ENCODE data around the gene PLCD1.
"Not testable (repeated sequence)": the region's sequence is repeated elsewhere in the genome, so short reads cannot be mapped to it uniquely, and the experiment has no call there.

The PLCD1 gene

GRCh38 chr3:37979541-37980461 is 49.6 kb downstream of the PLCD1 start:
- H3K27ac ChIP-seq (ENCODE audit: low read length): no peak overlapping the region
- no peaks in the 10 kb centered on the region for H3K4me1 ChIP-seq (ENCODE audit: insufficient read depth, low read length)
- H3K36me3 ChIP-seq (ENCODE audit: insufficient read depth, low read depth, low read length): peaks cover 15% of the 10 kb centered on the region
- no peak overlapping the region for H3K9ac ChIP-seq (ENCODE audit: low read depth, low read length)
- no peaks in the 10 kb centered on the region for H3K9me3 ChIP-seq (ENCODE audit: insufficient read depth, low read depth, low read length)
- no peaks in the 10 kb centered on the region for H3K27me3 ChIP-seq (ENCODE audit: insufficient read depth, low read length)
- H3K4me3 ChIP-seq (ENCODE audit: low read length): no peak overlapping the region

- H3K27me3 ChIP-seq (ENCODE audit: insufficient read depth, low read length): no peaks in the 10 kb centered on the region
- H3K36me3 ChIP-seq (ENCODE audit: insufficient read depth, low read depth, low read length): peaks cover 15% of the 10 kb centered on the region
- no peak overlapping the region for H3K4me3 ChIP-seq (ENCODE audit: low read length)
- H3K9me3 ChIP-seq (ENCODE audit: insufficient read depth, low read depth, low read length): no peaks in the 10 kb centered on the region
- no peak overlapping the region for H3K27ac ChIP-seq (ENCODE audit: low read length)
- H3K4me1 ChIP-seq (ENCODE audit: insufficient read depth, low read length): no peaks in the 10 kb centered on the region
- no peak overlapping the region for H3K9ac ChIP-seq (ENCODE audit: low read depth, low read length)
These were observed 55.0 kb downstream of the PLCD1 start for GRCh38 chr3:37974121-37975083.

- Histone ChIP-seq H3K4me3 (ENCODE audit: low read length) (no peak overlapping the region), H3K9me3 (ENCODE audit: insufficient read depth, low read depth, low read length) (no peaks in the 10 kb centered on the region), H3K36me3 (ENCODE audit: insufficient read depth, low read depth, low read length) (peaks cover 15% of the 10 kb centered on the region), H3K27ac (ENCODE audit: low read length) (no peak overlapping the region), H3K9ac (ENCODE audit: low read depth, low read length) (no peak overlapping the region), H3K27me3 (ENCODE audit: insufficient read depth, low read length) (no peaks in the 10 kb centered on the region), H3K4me1 (ENCODE audit: insufficient read depth, low read length) (0 out of 2 replicates have a peak, but pooled peaks cover 2% of the 10 kb centered on the region)
These were observed 56.0 kb downstream of the PLCD1 start for GRCh38 chr3:37973246-37974054.

- not testable (repeated sequence) for H3K4me3 ChIP-seq (ENCODE audit: low read length); H3K9me3 ChIP-seq (ENCODE audit: insufficient read depth, low read depth, low read length); H3K27me3 ChIP-seq (ENCODE audit: insufficient read depth, low read length); H3K4me1 ChIP-seq (ENCODE audit: insufficient read depth, low read length); H3K27ac ChIP-seq (ENCODE audit: low read length); H3K9ac ChIP-seq (ENCODE audit: low read depth, low read length)
- peaks cover 15% of the 10 kb centered on the region for H3K36me3 ChIP-seq (ENCODE audit: insufficient read depth, low read depth, low read length)
These were observed 57.4 kb downstream of the PLCD1 start for GRCh38 chr3:37972056-37972455.

GRCh38 chr3:37971467-37971866 is 58.0 kb downstream of the PLCD1 start:
- H3K27me3 ChIP-seq (ENCODE audit: insufficient read depth, low read length): no peaks in the 10 kb centered on the region
- no peak overlapping the region for H3K4me3 ChIP-seq (ENCODE audit: low read length)
- no peak overlapping the region for H3K27ac ChIP-seq (ENCODE audit: low read length)
- no peaks in the 10 kb centered on the region for H3K9me3 ChIP-seq (ENCODE audit: insufficient read depth, low read depth, low read length)
- H3K4me1 ChIP-seq (ENCODE audit: insufficient read depth, low read length): 0 out of 2 replicates have a peak, but pooled peaks cover 2% of the 10 kb centered on the region
- H3K9ac ChIP-seq (ENCODE audit: low read depth, low read length): no peak overlapping the region
- H3K36me3 ChIP-seq (ENCODE audit: insufficient read depth, low read depth, low read length): peaks cover 11% of the 10 kb centered on the region

GRCh38 chr3:37970802-37971201 is 58.6 kb downstream of the PLCD1 start:
- Histone ChIP-seq H3K4me3 (ENCODE audit: low read length) (no peak overlapping the region), H3K27ac (ENCODE audit: low read length) (no peak overlapping the region), H3K4me1 (ENCODE audit: insufficient read depth, low read length) (0 out of 2 replicates have a peak, but pooled peaks cover 2% of the 10 kb centered on the region), H3K9me3 (ENCODE audit: insufficient read depth, low read depth, low read length) (no peaks in the 10 kb centered on the region), H3K9ac (ENCODE audit: low read depth, low read length) (no peak overlapping the region), H3K36me3 (ENCODE audit: insufficient read depth, low read depth, low read length) (peaks cover 4% of the 10 kb centered on the region), H3K27me3 (ENCODE audit: insufficient read depth, low read length) (no peaks in the 10 kb centered on the region)

GRCh38 chr3:37969596-37970100 is 59.8 kb downstream of the PLCD1 start:
- Histone ChIP-seq H3K4me3 (ENCODE audit: low read length) (no peak overlapping the region), H3K27ac (ENCODE audit: low read length) (no peak overlapping the region), H3K9me3 (ENCODE audit: insufficient read depth, low read depth, low read length) (no peaks in the 10 kb centered on the region), H3K4me1 (ENCODE audit: insufficient read depth, low read length) (0 out of 2 replicates have a peak, but pooled peaks cover 2% of the 10 kb centered on the region), H3K27me3 (ENCODE audit: insufficient read depth, low read length) (no peaks in the 10 kb centered on the region), H3K9ac (ENCODE audit: low read depth, low read length) (no peak overlapping the region), H3K36me3 (ENCODE audit: insufficient read depth, low read depth, low read length) (no peaks in the 10 kb centered on the region; the same call in 1 of the 2 replicates)

- Histone ChIP-seq H3K9me3 (ENCODE audit: insufficient read depth, low read depth, low read length) (no peaks in the 10 kb centered on the region), H3K4me1 (ENCODE audit: insufficient read depth, low read length) (0 out of 2 replicates have a peak, but pooled peaks cover 2% of the 10 kb centered on the region), H3K4me3 (ENCODE audit: low read length) (no peak overlapping the region), H3K27me3 (ENCODE audit: insufficient read depth, low read length) (no peaks in the 10 kb centered on the region), H3K36me3 (ENCODE audit: insufficient read depth, low read depth, low read length) (no peaks in the 10 kb centered on the region; the same call in 1 of the 2 replicates), H3K9ac (ENCODE audit: low read depth, low read length) (no peak overlapping the region), H3K27ac (ENCODE audit: low read length) (no peak overlapping the region)
These were observed 60.4 kb downstream of the PLCD1 start for GRCh38 chr3:37968813-37969595.

GRCh38 chr3:37968199-37968598 is 61.2 kb downstream of the PLCD1 start:
- Histone ChIP-seq H3K4me1 (ENCODE audit: insufficient read depth, low read length) (peaks cover 4% of the 10 kb centered on the region; the same call in 1 of the 2 replicates), H3K27me3 (ENCODE audit: insufficient read depth, low read length) (no peaks in the 10 kb centered on the region), H3K36me3 (ENCODE audit: insufficient read depth, low read depth, low read length) (no peaks in the 10 kb centered on the region; the same call in 1 of the 2 replicates), H3K9me3 (ENCODE audit: insufficient read depth, low read depth, low read length) (no peaks in the 10 kb centered on the region), H3K27ac (ENCODE audit: low read length) (no peak overlapping the region), H3K9ac (ENCODE audit: low read depth, low read length) (no peak overlapping the region), H3K4me3 (ENCODE audit: low read length) (no peak overlapping the region)

GRCh38 chr3:37967260-37967881 is 62.1 kb downstream of the PLCD1 start:
- H3K9me3 ChIP-seq (ENCODE audit: insufficient read depth, low read depth, low read length): no peaks in the 10 kb centered on the region
- H3K9ac ChIP-seq (ENCODE audit: low read depth, low read length): no peak overlapping the region
- H3K27me3 ChIP-seq (ENCODE audit: insufficient read depth, low read length): no peaks in the 10 kb centered on the region
- no peak overlapping the region for H3K4me3 ChIP-seq (ENCODE audit: low read length)
- H3K27ac ChIP-seq (ENCODE audit: low read length): no peak overlapping the region
- H3K36me3 ChIP-seq (ENCODE audit: insufficient read depth, low read depth, low read length): no peaks in the 10 kb centered on the region; the same call in 1 of the 2 replicates
- peaks cover 12% of the 10 kb centered on the region for H3K4me1 ChIP-seq (ENCODE audit: insufficient read depth, low read length)

Measured in iPS-20b (cell line).